ENCODE measurements around the gene TCF4.

- TF ChIP-seq CTCF (IDR thresholded peaks at IDR 0.05; ENCODE audit: insufficient read depth, low read length) (no peak), POLR2AphosphoS5 (IDR thresholded peaks at IDR 0.05; ENCODE audit: low read depth) (no peak), SPI1 (IDR thresholded peaks at IDR 0.05; ENCODE audit: borderline replicate concordance, low read depth) (no peak), GABPA (IDR thresholded peaks at IDR 0.05; ENCODE audit: low read depth) (no peak), REST (IDR thresholded peaks at IDR 0.05; ENCODE audit: insufficient replicate concordance, low read depth) (no peak)
Observed at GRCh38 chr18:55233857-55234256, 354.1 kb downstream of the TCF4 start.

Measured in HL-60 (cell line).